K562 treated with DMSO at 1 percent for 12 hours (cell line): ENCODE measurements around the gene OTUD3. TPM values are rescaled to one million over a fixed set of nuclear protein-coding genes. Genes with fewer than 3 reads are reported as not detected.

Source experiments
- total RNA-seq: library from RNA; unstranded; fragments of 300-600 nt; gene quantifications from 2 replicates; pipeline ENCODE4 v1.2.3, GENCODE V29; 2022; ENCODE audit not compliant: insufficient read depth

Gene OTUD3
- 2.1 and 24.5 TPM in 2 replicates for total RNA-seq

GRCh38 chr1:19882111-19883071, at the start of gene OTUD3:
OTUD3 (plus strand) TSS chr1:19882395; CDS start chr1:19882514, 119 bp downstream.

GRCh38 chr1:19923137-19923952, 41.1 kb downstream of the OTUD3 start, which contains the start of gene PLA2G2E:
PLA2G2E (minus strand) TSS chr1:19923617; CDS start chr1:19923559, 58 bp downstream.

Other genes with a start within 250 kb of the OTUD3 start
- 0.93 and 2.0 TPM in 2 replicates for gene NBL1, start 238.1 kb upstream of the OTUD3 start, total RNA-seq
- not detected in 2 replicates for gene HTR6, start 217.5 kb upstream of the OTUD3 start, total RNA-seq
- 4.2 and 5.0 TPM in 2 replicates for gene TMCO4, start 82.5 kb upstream of the OTUD3 start, total RNA-seq
- not detected in 2 replicates for gene RNF186, start 67.1 kb upstream of the OTUD3 start, total RNA-seq
- gene PLA2G2E, start 41.2 kb downstream of the OTUD3 start, total RNA-seq, result not detected in 2 replicates
- not detected in 2 replicates for gene PLA2G2A, start 97.2 kb downstream of the OTUD3 start, total RNA-seq
- not detected in 2 replicates for gene PLA2G5, start 187.8 kb downstream of the OTUD3 start, total RNA-seq
- not detected in 2 replicates for gene PLA2G2D, start 237.1 kb downstream of the OTUD3 start, total RNA-seq